SK-N-SH (cell line): Measurements from ENCODE around the gene ATP6V1G2.

ENCODE experiments used
- CTCF ChIP-seq: fragments of 200-600 bp; sonication (generic); IDR thresholded peaks from 2 replicates; pipeline ENCODE4 v1.6.1; 2017; ENCODE audit warnings: antibody characterized with exemption, mild to moderate bottlenecking, moderate library complexity
- EZH2phosphoT487 ChIP-seq: fragments of 200-600 bp; sonication (generic); IDR thresholded peaks from 2 replicates; pipeline ENCODE4 v1.6.1; 2017; ENCODE audit warnings: low read depth, mixed run types, mild to moderate bottlenecking, antibody characterized with exemption, moderate library complexity, borderline replicate concordance
- MAX ChIP-seq: IDR thresholded peaks from 2 replicates; pipeline ENCODE4 v1.4.0; 2012; ENCODE audit warnings: low read depth
- NRF1 ChIP-seq: IDR thresholded peaks from 2 replicates; pipeline ENCODE4 v1.6.1; 2012; ENCODE audit warnings: low read depth, mild to moderate bottlenecking, low read length
- RAD21 ChIP-seq: IDR thresholded peaks from 2 replicates; pipeline ENCODE4 v1.6.1; 2012; ENCODE audit warnings: mild to moderate bottlenecking, low read length
- REST ChIP-seq: IDR thresholded peaks from 2 replicates; pipeline ENCODE4 v1.6.1; 2012; ENCODE audit warnings: mild to moderate bottlenecking, low read depth, low read length, moderate library complexity
- YY1 ChIP-seq: IDR thresholded peaks from 2 replicates; pipeline ENCODE4 v1.4.0; 2012; ENCODE audit warnings: low read depth, mild to moderate bottlenecking
- TF ChIP-seq, protein P1 (sequence below): IDR thresholded peaks from 2 replicates; pipeline ENCODE4; 2012

DNA sequence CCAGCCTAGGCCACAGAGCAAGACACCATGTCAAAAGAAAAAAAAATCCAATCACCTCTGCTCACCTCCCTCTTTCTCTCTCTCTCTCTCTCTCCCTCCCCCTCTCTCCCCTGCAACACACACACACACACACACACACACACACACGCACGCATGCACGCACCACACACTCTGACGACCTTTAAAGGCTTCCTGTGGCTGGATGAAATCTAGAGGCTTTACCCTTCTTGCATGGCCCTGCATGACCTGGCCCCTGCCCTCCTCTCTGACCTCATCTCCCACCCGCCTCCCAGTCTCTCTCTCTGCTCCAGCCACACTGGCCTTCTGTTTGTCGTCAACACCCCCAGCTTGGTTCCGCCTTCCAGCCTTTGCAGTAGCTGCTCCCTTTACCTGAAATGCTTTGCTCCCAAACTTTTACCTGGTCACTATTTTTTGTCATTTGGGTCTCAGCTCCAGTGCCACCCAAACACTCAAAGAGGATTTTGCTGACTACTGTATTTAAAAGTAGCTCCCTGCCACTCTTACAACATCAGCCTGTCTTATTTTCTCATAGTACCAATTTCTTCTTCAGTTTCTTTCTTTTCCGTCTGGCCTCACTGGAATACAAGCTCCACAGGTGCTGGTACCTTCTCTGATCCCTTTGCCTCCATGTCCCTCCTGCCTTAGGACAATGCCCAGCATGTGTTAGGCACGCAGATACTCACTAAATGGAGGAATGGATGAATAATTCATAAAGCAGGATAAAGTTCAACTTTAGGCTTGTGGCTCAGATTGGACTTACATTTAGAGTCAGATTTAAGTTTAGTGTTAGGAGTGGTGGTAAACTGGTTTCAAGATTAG lies 21.3 kb upstream of the ATP6V1G2 start:
- TF ChIP-seq EZH2phosphoT487 (no peak), NRF1 (no peak), YY1 (no peak), REST (no peak), MAX (no peak), CTCF (no peak), RAD21 (no peak)
- TF ChIP-seq, protein P1, sequence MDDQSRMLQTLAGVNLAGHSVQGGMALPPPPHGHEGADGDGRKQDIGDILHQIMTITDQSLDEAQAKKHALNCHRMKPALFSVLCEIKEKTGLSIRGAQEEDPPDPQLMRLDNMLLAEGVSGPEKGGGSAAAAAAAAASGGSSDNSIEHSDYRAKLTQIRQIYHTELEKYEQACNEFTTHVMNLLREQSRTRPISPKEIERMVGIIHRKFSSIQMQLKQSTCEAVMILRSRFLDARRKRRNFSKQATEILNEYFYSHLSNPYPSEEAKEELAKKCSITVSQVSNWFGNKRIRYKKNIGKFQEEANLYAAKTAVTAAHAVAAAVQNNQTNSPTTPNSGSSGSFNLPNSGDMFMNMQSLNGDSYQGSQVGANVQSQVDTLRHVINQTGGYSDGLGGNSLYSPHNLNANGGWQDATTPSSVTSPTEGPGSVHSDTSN: no peak
